Measurements from ENCODE around the gene PCSK1. TPM values are rescaled to one million over a fixed set of nuclear protein-coding genes. Genes with fewer than 3 reads are reported as not detected.

PCSK1 gene
- total RNA-seq, 1 experiment from 2014 or later = 4.5 TPM

DNA sequence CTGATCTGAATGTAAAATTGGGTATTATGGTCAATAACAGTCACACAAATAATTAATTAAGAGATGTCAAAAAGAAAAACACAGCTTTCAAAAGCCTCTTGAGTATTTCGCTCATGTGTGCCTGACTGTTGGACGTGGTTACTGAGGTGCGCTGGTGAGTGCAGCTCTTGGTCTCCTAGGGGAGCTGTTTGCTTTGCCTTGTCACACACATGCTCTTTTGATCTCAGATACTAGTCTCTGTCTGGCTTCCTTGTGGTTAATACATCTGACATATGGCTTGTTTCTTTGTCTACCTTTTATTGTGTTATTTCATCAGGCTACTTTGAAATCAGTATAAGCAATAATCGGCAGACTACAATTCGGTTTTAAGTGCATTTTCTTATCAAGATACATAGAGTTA lies 51.5 kb downstream of the PCSK1 start (continued):
- TF ChIP-seq, protein P1, sequence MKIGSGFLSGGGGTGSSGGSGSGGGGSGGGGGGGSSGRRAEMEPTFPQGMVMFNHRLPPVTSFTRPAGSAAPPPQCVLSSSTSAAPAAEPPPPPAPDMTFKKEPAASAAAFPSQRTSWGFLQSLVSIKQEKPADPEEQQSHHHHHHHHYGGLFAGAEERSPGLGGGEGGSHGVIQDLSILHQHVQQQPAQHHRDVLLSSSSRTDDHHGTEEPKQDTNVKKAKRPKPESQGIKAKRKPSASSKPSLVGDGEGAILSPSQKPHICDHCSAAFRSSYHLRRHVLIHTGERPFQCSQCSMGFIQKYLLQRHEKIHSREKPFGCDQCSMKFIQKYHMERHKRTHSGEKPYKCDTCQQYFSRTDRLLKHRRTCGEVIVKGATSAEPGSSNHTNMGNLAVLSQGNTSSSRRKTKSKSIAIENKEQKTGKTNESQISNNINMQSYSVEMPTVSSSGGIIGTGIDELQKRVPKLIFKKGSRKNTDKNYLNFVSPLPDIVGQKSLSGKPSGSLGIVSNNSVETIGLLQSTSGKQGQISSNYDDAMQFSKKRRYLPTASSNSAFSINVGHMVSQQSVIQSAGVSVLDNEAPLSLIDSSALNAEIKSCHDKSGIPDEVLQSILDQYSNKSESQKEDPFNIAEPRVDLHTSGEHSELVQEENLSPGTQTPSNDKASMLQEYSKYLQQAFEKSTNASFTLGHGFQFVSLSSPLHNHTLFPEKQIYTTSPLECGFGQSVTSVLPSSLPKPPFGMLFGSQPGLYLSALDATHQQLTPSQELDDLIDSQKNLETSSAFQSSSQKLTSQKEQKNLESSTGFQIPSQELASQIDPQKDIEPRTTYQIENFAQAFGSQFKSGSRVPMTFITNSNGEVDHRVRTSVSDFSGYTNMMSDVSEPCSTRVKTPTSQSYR (CRISPR knock-in tag; IDR thresholded peaks at IDR 0.05) = no peak
- TF ChIP-seq ZNF416 (CRISPR knock-in tag; IDR thresholded peaks at IDR 0.05) (no peak), RELA (CRISPR knock-in tag; IDR thresholded peaks at IDR 0.05; ENCODE audit: borderline replicate concordance) (no peak)
- TF ChIP-seq, protein P2, sequence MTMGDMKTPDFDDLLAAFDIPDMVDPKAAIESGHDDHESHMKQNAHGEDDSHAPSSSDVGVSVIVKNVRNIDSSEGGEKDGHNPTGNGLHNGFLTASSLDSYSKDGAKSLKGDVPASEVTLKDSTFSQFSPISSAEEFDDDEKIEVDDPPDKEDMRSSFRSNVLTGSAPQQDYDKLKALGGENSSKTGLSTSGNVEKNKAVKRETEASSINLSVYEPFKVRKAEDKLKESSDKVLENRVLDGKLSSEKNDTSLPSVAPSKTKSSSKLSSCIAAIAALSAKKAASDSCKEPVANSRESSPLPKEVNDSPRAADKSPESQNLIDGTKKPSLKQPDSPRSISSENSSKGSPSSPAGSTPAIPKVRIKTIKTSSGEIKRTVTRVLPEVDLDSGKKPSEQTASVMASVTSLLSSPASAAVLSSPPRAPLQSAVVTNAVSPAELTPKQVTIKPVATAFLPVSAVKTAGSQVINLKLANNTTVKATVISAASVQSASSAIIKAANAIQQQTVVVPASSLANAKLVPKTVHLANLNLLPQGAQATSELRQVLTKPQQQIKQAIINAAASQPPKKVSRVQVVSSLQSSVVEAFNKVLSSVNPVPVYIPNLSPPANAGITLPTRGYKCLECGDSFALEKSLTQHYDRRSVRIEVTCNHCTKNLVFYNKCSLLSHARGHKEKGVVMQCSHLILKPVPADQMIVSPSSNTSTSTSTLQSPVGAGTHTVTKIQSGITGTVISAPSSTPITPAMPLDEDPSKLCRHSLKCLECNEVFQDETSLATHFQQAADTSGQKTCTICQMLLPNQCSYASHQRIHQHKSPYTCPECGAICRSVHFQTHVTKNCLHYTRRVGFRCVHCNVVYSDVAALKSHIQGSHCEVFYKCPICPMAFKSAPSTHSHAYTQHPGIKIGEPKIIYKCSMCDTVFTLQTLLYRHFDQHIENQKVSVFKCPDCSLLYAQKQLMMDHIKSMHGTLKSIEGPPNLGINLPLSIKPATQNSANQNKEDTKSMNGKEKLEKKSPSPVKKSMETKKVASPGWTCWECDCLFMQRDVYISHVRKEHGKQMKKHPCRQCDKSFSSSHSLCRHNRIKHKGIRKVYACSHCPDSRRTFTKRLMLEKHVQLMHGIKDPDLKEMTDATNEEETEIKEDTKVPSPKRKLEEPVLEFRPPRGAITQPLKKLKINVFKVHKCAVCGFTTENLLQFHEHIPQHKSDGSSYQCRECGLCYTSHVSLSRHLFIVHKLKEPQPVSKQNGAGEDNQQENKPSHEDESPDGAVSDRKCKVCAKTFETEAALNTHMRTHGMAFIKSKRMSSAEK (CRISPR knock-in tag; IDR thresholded peaks at IDR 0.05; ENCODE audit: borderline replicate concordance) = no peak
- TF ChIP-seq, protein P3, sequence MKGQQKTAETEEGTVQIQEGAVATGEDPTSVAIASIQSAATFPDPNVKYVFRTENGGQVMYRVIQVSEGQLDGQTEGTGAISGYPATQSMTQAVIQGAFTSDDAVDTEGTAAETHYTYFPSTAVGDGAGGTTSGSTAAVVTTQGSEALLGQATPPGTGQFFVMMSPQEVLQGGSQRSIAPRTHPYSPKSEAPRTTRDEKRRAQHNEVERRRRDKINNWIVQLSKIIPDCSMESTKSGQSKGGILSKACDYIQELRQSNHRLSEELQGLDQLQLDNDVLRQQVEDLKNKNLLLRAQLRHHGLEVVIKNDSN (CRISPR knock-in tag; IDR thresholded peaks at IDR 0.05) = no peak

DNA sequence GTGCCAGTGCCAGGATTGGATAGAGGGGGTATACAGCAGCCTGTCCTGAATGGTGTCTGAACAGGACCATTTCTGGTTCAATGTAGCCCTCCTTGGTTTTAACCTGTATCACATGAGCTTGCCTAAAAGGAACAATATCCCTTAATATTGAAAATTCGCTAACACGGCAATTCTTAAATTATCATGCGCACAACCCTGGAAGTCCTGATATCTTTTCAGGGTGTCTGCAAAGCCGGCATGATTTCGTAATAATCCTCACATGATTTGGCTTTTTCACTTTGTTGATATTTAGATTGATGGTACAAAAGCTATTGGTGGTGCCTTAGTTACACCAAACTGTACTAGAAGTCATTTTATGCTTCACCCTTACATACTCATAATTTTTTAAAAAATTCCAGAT lies 53.2 kb downstream of the PCSK1 start:
- no peak overlapping the region for H3K4me3 Mint-ChIP-seq
- ATAC-seq (no peak), DNase-seq (ENCODE audit: low spot score) (no peak)
- peaks cover 2% of the 10 kb centered on the region; the same call in 1 of the 2 replicates for H3K27me3 Mint-ChIP-seq (ENCODE audit: low read depth)
- no peak overlapping the region for H3K27ac Mint-ChIP-seq
- TF ChIP-seq PRRX2 (CRISPR knock-in tag; IDR thresholded peaks at IDR 0.05) = no peak
- no peak for TF ChIP-seq MXD4 (CRISPR knock-in tag; IDR thresholded peaks at IDR 0.05; ENCODE audit: borderline replicate concordance)
- no peak for TF ChIP-seq ZNF396 (CRISPR knock-in tag; IDR thresholded peaks at IDR 0.05; ENCODE audit: borderline replicate concordance)
- TF ChIP-seq, protein P4, sequence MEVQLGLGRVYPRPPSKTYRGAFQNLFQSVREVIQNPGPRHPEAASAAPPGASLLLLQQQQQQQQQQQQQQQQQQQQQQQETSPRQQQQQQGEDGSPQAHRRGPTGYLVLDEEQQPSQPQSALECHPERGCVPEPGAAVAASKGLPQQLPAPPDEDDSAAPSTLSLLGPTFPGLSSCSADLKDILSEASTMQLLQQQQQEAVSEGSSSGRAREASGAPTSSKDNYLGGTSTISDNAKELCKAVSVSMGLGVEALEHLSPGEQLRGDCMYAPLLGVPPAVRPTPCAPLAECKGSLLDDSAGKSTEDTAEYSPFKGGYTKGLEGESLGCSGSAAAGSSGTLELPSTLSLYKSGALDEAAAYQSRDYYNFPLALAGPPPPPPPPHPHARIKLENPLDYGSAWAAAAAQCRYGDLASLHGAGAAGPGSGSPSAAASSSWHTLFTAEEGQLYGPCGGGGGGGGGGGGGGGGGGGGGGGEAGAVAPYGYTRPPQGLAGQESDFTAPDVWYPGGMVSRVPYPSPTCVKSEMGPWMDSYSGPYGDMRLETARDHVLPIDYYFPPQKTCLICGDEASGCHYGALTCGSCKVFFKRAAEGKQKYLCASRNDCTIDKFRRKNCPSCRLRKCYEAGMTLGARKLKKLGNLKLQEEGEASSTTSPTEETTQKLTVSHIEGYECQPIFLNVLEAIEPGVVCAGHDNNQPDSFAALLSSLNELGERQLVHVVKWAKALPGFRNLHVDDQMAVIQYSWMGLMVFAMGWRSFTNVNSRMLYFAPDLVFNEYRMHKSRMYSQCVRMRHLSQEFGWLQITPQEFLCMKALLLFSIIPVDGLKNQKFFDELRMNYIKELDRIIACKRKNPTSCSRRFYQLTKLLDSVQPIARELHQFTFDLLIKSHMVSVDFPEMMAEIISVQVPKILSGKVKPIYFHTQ (CRISPR knock-in tag; IDR thresholded peaks at IDR 0.05) = no peak
- TF ChIP-seq JAZF1 (CRISPR knock-in tag; IDR thresholded peaks at IDR 0.05) = no peak
- no peak for TF ChIP-seq NFATC4 (CRISPR knock-in tag; IDR thresholded peaks at IDR 0.05)
- CTCF ChIA-PET = no interaction called here
- POLR2A ChIA-PET = no interaction called here
- H3K36me3 Mint-ChIP-seq = no peaks in the 10 kb centered on the region
- peaks cover 6% of the 10 kb centered on the region for H3K4me1 Mint-ChIP-seq
- 0 out of 2 replicates have a peak, but pooled peaks cover 3% of the 10 kb centered on the region for H3K9me3 Mint-ChIP-seq

DNA sequence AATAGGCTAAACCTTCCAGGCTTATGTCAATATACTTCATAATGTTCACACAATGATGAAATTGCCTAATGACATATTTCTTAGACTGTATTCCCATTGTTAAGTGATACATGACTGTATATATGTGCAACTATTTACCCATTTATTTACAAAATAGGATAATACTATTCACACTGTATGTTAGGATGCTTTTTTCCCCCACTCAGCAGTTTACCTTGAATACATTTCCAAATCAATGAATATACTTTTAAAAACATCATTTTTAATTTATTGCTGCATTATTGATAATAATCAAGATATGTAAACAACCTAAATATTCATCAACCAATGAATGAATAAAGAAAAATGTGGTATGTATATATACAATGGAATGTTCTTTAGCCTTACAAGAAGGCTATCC lies 55.5 kb downstream of the PCSK1 start:
- Mint-ChIP-seq H3K36me3 (no peaks in the 10 kb centered on the region), H3K9me3 (no peaks in the 10 kb centered on the region), H3K27me3 (ENCODE audit: low read depth) (peaks cover 2% of the 10 kb centered on the region; the same call in 1 of the 2 replicates), H3K27ac (no peak overlapping the region), H3K4me1 (no peaks in the 10 kb centered on the region), H3K4me3 (no peak overlapping the region)
- ChIA-PET POLR2A (no interaction called here), CTCF (no interaction called here)
- no peak for TF ChIP-seq MYBL2 (CRISPR knock-in tag; IDR thresholded peaks at IDR 0.05)
- ATAC-seq (no peak), DNase-seq (ENCODE audit: low spot score) (no peak)

Data from WTC11 (cell line).